HepG2 (cell line): ENCODE results near the gene ADCY10. TPM values are rescaled to one million over a fixed set of nuclear protein-coding genes. Genes with fewer than 3 reads are reported as not detected.

Source experiments
- ATAC-seq: fragments of 200-7000 bp; cut with Tn5 transposase; 3 replicates; pipeline ENCODE4 v1.9.1; 2020; ENCODE audit warnings: mild to moderate bottlenecking, moderate library complexity
- BruUV-seq: library from RNA; stranded (reverse); fragments of 400-500 nt; replicated peaks from 2 replicates; lab custom pipeline; 2021; lab: Mats Ljungman, UMichigan
- CTCF ChIA-PET: fragments of 300-600 bp; formaldehyde crosslinking; extraction: SDS; loops from one replicate; lab custom pipeline; 2021; ENCODE audit warnings: low total read pairs, inconsistent platforms, low intra/inter-chr PET ratio; lab: Yijun Ruan, JAX
- POLR2A ChIA-PET: fragments of 350-600 bp; sonication (Branson Sonifier 250); formaldehyde crosslinking; loops from one replicate; lab custom pipeline; 2020; ENCODE audit warnings: antibody characterized with exemption, inconsistent platforms; lab: Yijun Ruan, JAX
- DNase-seq: peaks from one replicate; pipeline ENCODE4 v3.0.0-alpha.2; 2015; ENCODE audit warnings: low spot score
- FAIRE-seq: peaks from 3 replicates; lab custom pipeline; 2011; peaks lifted over from hg19 to GRCh38; lab: Jason Lieb, UNC
- H2AFZ ChIP-seq: one replicate; pipeline ENCODE4 v1.6.1; 2011; ENCODE audit warnings: low read length, inconsistent platforms
- H3K27ac ChIP-seq: fragments of 300-600 bp; 3 replicates; pipeline ENCODE4 v1.8.0; 2011; ENCODE audit warnings: mixed run types, mild to moderate bottlenecking, mixed read lengths, low read length, inconsistent platforms; ENCODE audit not compliant: insufficient read depth; ENCODE audit errors: extremely low read length
- H3K27me3 ChIP-seq, 2 experiments: fragments of 200-600 bp in 1 of 2; 2 replicates in 1 of 2; 3 replicates in 1 of 2; pipeline versions ENCODE4 v1.6.0 to v1.8.0; 2011; ENCODE audit warnings: low read length in 2 of 2, mild to moderate bottlenecking in 2 of 2, moderate library complexity in 2 of 2, inconsistent platforms in 1 of 2; ENCODE audit not compliant: insufficient read depth in 2 of 2, control insufficient read depth in 1 of 2
- H3K36me3 ChIP-seq, 2 experiments: fragments of 200-600 bp in 1 of 2; replicated peaks in 1 of 2; 2 replicates in 1 of 2; 3 replicates in 1 of 2; pipeline versions ENCODE4 v1.5.1 to v1.8.0; 2011; ENCODE audit warnings: low read length in 2 of 2, inconsistent platforms in 1 of 2; ENCODE audit not compliant: insufficient read depth in 2 of 2, control insufficient read depth in 1 of 2
- H3K4me1 ChIP-seq: 2 replicates; pipeline ENCODE4 v1.5.1; 2012; ENCODE audit warnings: low read length, inconsistent platforms; ENCODE audit not compliant: insufficient read depth
- H3K4me2 ChIP-seq: 2 replicates; pipeline ENCODE4 v1.6.0; 2011; ENCODE audit warnings: low read depth, low read length, inconsistent platforms
- H3K4me3 ChIP-seq, 3 experiments: fragments of 200-600 bp in 1 of 3; sonication (generic), shearing (Covaris generic) in 1 of 3; replicated peaks in 1 of 3; 2 replicates each; pipeline ENCODE4 v1.5.1; 2011 to 2016; ENCODE audit warnings: low read length in 3 of 3, inconsistent platforms in 2 of 3, low read depth in 2 of 3, mild to moderate bottlenecking in 2 of 3, control low read depth in 1 of 3, mixed read lengths in 1 of 3; ENCODE audit not compliant: insufficient read depth in 1 of 3
- H3K79me2 ChIP-seq: one replicate; pipeline ENCODE4 v1.6.1; 2011; ENCODE audit warnings: low read length, inconsistent platforms; ENCODE audit not compliant: insufficient read depth
- H3K9ac ChIP-seq: 2 replicates; pipeline ENCODE4 v1.6.0; 2011; ENCODE audit warnings: mild to moderate bottlenecking, low read depth, low read length, inconsistent platforms; ENCODE audit not compliant: insufficient read depth
- H3K9me3 ChIP-seq: 2 replicates; pipeline ENCODE4 v1.5.1; 2012; ENCODE audit warnings: mild to moderate bottlenecking, low read length
- H4K20me1 ChIP-seq: 2 replicates; pipeline ENCODE4 v1.6.0; 2011; ENCODE audit warnings: inconsistent platforms, mild to moderate bottlenecking, low read length, moderate library complexity; ENCODE audit not compliant: insufficient read depth
- CCDC6 ChIP-seq: sonication (generic); formaldehyde crosslinking; IDR thresholded peaks from 2 replicates; pipeline ENCODE4 v1.8.1; 2022; ENCODE audit warnings: mild to moderate bottlenecking, missing genetic modification reagents, moderate library complexity
- CENPT ChIP-seq: sonication (generic); formaldehyde crosslinking; IDR thresholded peaks from 2 replicates; pipeline ENCODE4 v1.8.0; 2022; ENCODE audit warnings: low read depth, mild to moderate bottlenecking, moderate library complexity, missing genetic modification reagents
- HCFC1 ChIP-seq: fragments of 150-350 bp; IDR thresholded peaks from 2 replicates; pipeline ENCODE4 v1.6.1; 2014; ENCODE audit warnings: low read depth, low read length
- KDM5A ChIP-seq: fragments of 200-600 bp; sonication (generic); IDR thresholded peaks from 2 replicates; pipeline ENCODE4 v1.7.0; 2018; ENCODE audit warnings: antibody characterized with exemption, mild to moderate bottlenecking, low read length, borderline replicate concordance
- TEF ChIP-seq: sonication (generic); formaldehyde crosslinking; IDR thresholded peaks from 2 replicates; pipeline ENCODE4 v1.5.0; 2020; ENCODE audit warnings: missing genetic modification reagents
- YEATS2 ChIP-seq: sonication (generic); formaldehyde crosslinking; IDR thresholded peaks from 2 replicates; pipeline ENCODE4 v1.4.0; 2020; ENCODE audit warnings: missing genetic modification reagents, borderline replicate concordance
- ZNF574 ChIP-seq: sonication (generic); formaldehyde crosslinking; IDR thresholded peaks from 2 replicates; pipeline ENCODE4 v1.4.0; 2020; ENCODE audit warnings: missing genetic modification reagents
- ZNF672 ChIP-seq: sonication (generic); formaldehyde crosslinking; IDR thresholded peaks from 2 replicates; pipeline ENCODE4 v1.8.1; 2022; ENCODE audit warnings: missing genetic modification reagents
- ZNF891 ChIP-seq: sonication (generic); formaldehyde crosslinking; IDR thresholded peaks from 2 replicates; pipeline ENCODE4 v1.5.0; 2020; ENCODE audit warnings: mild to moderate bottlenecking, missing genetic modification reagents
- ZSCAN30 ChIP-seq: sonication (generic); formaldehyde crosslinking; IDR thresholded peaks from 2 replicates; pipeline ENCODE4 v1.5.0; 2020; ENCODE audit warnings: mild to moderate bottlenecking, missing genetic modification reagents
- WGBS: methylation state at CpG from one replicate; pipeline ENCODE4 v1.1.6; 2017; ENCODE audit warnings: low lambda C conversion rate; 5-methylcytosine and 5-hydroxymethylcytosine counted together
- in situ Hi-C: cut with HindIII; loops from 2 replicates; pipeline ENCODE4 v1.10.0; 2017; ENCODE audit warnings: low pct_unique_long_range_greater_than_20kb; ENCODE audit not compliant: extremely low pct_ligation_motif_present
- intact Hi-C: fragments of 100-400 bp; cut with micrococcal nuclease; formaldehyde crosslinking; loops from one replicate; pipeline ENCODE4 v1.10.0; 2022; ENCODE audit not compliant: unreplicated experiment
- polyA plus RNA-seq, 8 experiments: library from polyadenylated mRNA; depleted of rRNA in 3 of 8; stranded (reverse) in 7 of 8; unstranded in 1 of 8; fragments of >200 nt; fragmentation: Illumina TruSeq in 4 of 8; extraction: Trizol in 4 of 8; gene quantifications; 2 replicates each; pipeline versions ENCODE4 v1.2.1 to v1.2.3, GENCODE V29; 2011 to 2016; ENCODE audit warnings: low read depth in 4 of 8, missing spikeins in 1 of 8, mixed read lengths in 1 of 8; ENCODE audit not compliant: insufficient read depth in 1 of 8
- total RNA-seq, 5 experiments: library from RNA; depleted of rRNA; stranded (reverse); fragments of >200 nt; fragmentation: Illumina TruSeq; extraction: Trizol; gene quantifications; 2 replicates each; pipeline ENCODE4 v1.2.3, GENCODE V29; 2016; ENCODE audit warnings: low read depth in 1 of 5
- TF ChIP-seq, protein P1 (sequence below): sonication (generic); formaldehyde crosslinking; IDR thresholded peaks from 2 replicates; pipeline ENCODE4 v1.5.0; 2020; ENCODE audit warnings: missing genetic modification reagents

Gene ADCY10
- total and polyA plus RNA-seq, 2 of the 13 experiments (the other 11 are each of a cell fraction or from before 2014, with no cell fraction given), result 0.02 to 0.03 TPM

DNA sequence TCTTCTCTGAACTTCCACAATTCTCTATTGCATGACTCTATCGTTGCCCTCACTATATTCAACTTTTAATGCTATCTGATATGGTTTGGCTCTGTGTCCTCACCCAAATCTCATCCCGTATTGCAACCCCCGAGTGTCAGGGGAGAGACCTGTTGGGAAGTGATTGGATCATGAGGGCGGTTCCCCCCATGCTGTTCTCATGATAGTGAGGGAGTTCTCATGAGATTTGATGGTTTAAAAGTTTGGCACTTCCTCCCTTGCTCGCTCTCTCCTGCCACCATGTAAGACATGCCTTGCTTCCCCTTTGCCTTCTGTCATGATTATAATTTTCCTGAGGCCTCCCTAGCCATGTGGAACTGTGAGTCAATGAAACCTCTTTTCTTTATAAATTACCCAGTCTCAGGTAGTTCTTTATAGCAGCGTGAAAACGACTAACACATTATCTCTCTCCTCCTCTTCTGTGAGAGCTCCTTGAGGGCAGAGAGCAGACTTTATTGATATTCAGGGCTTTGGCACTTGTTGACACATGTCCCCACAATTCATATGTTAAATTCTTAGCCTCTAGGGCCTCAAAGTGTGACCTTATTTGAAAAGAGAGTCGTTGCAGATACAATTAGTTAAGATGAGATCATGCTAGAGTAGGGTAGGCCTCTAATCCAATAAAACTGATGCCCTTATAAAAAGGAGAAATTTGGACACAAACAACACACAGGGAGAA is 52.1 kb downstream of the ADCY10 start:
- no peak overlapping the region for H3K4me2 ChIP-seq
- FAIRE-seq (no peak), ATAC-seq (no peak), DNase-seq (no peak)
- BruUV-seq, result no TSS peak
- H3K9me3 ChIP-seq, result no peaks in the 10 kb centered on the region
- ChIA-PET CTCF (no interaction called here), POLR2A (no interaction called here)
- no peaks in the 10 kb centered on the region for H4K20me1 ChIP-seq
- intact Hi-C loops (no loop called here), in situ Hi-C loops (no loop called here)
- no peak overlapping the region for H2AFZ ChIP-seq
- H3K27me3 ChIP-seq, result no peaks in the 10 kb centered on the region; a peak in 1 of 5 replicates
- no peaks in the 10 kb centered on the region for H3K4me1 ChIP-seq
- no peaks in the 10 kb centered on the region for H3K79me2 ChIP-seq
- no peaks in the 10 kb centered on the region for H3K36me3 ChIP-seq
- H3K9ac ChIP-seq, result no peak overlapping the region
- 46% methylated on average over 8 of the region's 8 CpGs for WGBS
- H3K4me3 ChIP-seq, result no peak overlapping the region
- TF ChIP-seq ZSCAN30 (CRISPR knock-in tag) (no peak), YEATS2 (CRISPR knock-in tag) (no peak), KDM5A (no peak), TEF (CRISPR knock-in tag) (no peak), ZNF672 (CRISPR knock-in tag) (no peak), ZNF891 (CRISPR knock-in tag) (no peak), HCFC1 (no peak), CCDC6 (CRISPR knock-in tag) (no peak), ZNF574 (CRISPR knock-in tag) (no peak), CENPT (no peak)
- TF ChIP-seq, protein P1, sequence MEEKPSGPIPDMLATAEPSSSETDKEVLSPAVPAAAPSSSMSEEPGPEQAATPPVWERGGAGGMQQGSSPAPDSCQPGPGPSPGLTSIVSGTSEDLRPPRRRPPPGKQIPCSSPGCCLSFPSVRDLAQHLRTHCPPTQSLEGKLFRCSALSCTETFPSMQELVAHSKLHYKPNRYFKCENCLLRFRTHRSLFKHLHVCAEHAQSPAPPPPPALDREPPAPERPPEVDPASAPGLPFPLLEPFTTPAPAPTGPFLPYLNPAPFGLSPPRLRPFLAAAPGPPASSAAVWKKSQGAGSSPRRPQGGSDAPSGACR (CRISPR knock-in tag), result no peak
- H3K27ac ChIP-seq, result no peak overlapping the region
